ENCODE results near the gene SPEG.

The SPEG gene

DNA sequence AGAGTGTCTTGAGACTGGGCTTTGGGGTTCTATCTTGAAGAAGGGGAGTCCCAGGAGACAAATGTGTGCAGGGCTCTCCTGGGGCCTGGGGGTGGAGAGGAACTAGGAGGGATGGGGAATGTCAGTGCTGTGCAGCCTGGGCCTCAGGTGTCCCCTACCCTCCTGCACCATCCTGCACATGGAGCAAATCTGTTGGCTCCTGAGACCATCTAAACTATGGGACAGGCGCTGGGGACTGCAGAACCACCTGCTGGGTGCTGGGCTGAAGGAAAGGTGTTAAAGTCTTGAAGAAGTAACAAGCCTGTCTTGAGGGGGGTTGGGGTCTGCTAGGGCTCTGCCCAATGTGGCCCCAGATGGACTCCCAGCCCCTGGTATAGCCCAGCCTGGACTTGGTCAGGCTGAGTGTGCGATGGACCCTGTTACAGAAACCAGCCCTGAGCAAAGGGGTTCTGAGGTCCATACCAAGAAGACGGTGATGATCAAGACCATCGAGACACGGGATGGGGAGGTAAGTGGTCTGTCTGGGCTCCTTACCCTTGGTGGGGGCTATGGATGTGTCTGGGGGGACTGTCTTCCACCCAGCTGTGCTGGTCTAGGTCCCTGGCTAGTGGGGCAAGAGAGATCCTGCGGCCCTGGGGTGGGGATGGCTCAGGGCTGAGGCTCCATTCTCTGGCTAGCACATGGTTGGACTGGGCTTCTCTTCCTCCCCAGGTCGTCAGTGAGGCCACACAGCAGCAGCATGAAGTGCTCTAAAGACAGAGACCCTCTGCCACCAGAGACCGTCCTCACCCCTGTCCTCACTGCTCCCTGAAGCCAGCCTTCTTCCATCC is 9.2 kb upstream of the SPEG start:
- no peak for FAIRE-seq

DNA sequence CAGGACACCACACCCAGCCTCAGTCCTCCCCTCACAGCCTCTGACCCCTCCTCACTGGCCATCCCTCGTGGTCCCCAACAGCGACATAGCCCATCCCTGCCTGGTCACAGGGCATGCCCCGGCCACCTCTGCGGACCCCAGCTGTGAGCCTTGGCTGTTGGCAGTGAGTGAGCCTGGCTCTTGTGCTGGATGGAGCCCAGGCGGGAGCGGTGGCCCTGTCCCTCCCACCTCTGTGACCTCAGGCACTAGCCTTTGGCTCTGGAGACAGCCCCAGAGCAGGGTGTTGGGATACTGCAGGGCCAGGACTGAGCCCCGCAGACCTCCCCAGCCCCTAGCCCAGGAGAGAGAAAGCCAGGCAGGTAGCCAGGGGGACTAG is 8.6 kb upstream of the SPEG start:
- FAIRE-seq, result no peak

DNA sequence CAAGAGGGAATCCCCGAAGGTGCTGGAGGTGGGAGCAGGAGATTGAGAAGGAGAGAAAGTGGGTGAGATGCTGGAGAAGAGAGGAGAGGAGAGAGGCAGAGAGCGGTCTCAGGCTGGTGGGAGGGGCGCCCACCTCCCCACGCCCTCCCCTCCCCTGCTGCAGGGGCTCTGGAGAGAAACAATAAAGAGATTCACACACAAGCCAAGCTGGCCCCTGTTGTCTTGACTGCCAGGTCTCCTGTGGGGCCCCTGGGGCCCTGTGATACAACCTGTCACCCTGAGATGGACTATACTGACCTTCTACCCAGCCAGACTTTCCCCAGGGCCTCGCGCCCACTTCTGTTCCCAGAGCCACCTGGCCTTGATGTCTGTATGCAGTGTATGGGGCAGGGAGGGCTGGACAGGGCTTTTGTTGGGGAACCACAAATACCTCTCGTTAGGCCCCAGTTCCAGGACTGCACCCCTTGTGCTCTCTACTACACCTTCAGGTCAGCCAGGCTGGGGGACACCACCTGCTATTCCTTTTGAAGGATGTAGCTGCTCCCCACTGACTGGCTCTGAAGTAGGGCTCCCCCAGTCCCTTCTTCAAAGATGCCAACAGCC is 8.0 kb upstream of the SPEG start:
- FAIRE-seq, result no peak

DNA sequence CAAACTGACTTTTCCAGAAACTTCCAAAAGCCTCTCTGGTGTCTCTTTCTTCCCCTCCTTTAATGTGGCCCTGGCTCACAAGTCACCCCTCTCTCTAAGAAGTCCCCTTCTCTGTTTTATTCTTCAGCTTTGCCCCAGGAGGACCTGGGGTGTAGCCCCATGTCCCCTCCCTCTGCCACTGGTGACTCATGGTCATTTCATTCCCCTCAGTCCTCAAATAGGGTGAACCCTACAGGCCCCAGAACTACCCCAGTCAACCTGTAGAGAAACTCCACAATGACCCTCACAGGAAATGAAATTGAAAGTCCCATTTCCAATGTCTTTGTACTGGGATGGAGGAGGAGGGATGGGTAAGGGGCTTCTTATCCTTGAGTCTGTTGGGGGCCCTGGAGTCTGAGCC is 6.2 kb upstream of the SPEG start:
- FAIRE-seq, result no peak

DNA sequence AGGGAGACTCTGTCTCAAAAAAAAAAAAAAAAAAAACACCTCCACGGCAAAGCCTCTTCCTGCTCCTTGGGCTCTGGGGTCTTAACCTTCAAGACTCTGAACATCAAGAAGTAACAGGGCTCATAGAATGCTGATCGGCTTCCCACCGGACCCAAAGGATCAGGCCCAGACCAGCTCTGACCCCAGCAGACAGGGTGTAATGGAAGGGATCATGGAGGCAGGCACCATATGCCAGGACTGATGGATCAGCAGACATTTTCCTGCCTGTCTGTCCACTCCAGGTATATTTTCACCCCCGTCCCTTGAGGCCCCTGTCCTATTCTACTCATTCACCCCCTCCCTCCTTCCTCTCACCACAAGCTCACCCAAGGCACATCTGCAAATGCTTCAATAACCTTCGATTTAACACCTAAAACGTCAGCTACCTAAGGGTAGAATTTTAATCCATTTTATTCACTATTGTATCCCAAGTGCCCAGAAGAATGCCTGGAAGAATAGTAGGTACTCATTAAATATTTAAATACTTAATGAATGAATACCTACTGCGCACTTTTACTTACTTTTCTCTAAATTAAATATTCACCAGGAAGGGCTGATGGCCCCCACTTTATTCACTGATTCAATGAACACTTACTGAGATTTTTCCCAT is 4.6 kb upstream of the SPEG start:
- FAIRE-seq, result no peak

- no peak for FAIRE-seq
Measured at GRCh38 chr2:219430633-219431615, 3.7 kb upstream of the SPEG start.

- no peak for FAIRE-seq
Measured at GRCh38 chr2:219433666-219434467, 776 bp upstream of the SPEG start.

DNA sequence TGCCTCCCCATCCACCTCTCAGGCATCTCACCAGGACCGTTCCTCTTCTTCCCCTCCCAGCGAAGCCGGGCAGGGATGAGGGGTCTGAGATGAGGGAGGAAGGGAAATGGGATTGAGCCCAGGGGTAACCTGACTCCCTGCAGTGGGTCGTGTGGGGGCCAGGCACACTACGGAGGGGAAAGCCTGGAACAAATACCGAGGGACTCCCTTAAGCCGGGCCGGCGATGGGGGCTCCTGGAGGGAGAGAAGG is 250 bp upstream of the SPEG start:
- no peak for FAIRE-seq

DNA sequence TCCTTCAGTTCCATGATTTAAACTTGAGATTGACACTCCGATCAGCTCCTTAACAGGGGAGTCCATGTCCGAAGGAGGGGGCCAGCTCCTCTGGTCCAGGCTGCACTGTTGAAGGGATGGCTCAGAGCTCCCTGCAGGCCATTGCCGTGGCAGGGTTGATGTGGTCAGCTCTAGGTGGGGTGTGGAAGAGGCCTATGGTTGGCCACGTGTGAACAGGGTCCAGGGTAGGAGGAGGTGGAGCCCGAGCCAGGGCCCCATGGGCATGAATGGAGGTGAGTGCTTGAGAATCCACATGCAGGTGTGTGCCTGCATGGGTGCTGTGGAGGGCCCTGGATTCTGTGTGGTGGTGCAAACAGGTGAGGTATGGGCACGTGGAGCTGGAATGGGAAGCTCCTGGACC is 1.1 kb downstream of the SPEG start:
- FAIRE-seq, result no peak

DNA sequence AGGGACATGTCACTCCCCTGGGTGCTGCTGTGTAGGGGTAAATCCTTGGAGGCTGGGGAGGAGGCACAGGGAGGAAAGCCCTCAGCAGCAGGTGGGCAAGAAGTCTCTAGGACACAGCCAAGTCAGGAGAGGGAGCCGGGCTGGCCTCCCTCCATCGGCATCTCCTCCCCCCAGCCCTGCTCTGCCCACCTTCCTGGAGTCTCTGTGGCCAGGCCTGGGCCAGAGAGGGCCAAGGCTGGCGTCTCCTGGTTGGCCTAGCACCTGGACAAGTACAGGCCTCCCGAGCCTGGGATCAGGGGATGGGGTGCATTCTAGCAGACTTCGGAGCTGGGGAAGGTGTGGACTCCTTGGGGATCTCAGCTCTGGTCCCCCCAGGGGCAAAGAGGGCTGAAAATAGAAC is 1.8 kb downstream of the SPEG start:
- FAIRE-seq, result no peak

DNA sequence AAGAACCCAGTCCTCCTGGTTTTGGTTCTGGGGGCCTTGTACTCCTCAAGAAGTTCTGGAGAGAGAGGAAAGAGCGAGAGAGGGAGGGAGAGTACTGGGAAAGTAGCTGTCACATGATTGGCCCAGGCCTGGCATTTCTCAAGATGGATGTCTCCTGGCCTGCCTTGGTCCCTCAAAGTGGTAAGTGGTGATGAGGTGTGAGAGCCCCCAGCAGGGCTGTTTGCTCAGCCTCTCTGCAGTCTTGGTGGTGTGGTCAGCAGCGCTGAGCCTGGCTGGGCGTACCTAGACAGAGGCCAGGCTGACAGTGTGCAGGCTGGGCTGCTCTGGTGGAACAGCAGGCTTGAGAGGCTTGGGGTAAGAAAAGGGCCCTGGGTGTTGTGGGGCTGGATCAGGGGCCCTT is 2.5 kb downstream of the SPEG start:
- no peak for FAIRE-seq

- no peak for FAIRE-seq
Measured at GRCh38 chr2:219437690-219438206, 3.1 kb downstream of the SPEG start.

DNA sequence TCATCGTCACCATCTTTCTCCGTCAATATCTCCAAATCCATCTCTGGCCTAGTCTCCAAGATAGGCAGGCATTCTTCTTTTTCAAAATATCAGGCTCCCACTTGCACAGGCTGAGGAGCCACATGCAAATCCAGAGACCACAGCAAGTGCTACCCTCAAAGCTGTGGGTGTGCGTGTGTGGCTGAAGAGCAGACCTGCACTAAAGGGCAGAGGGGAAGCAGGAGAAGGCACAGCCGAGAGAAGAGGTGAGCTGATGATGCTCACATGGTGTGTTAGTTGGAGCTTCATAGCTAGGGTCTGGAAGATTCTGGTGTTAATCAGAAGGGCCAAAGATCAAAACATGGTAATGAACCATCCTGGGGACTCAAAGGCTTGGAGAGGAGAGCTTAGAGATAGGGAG is 3.8 kb downstream of the SPEG start:
- no peak for FAIRE-seq

DNA sequence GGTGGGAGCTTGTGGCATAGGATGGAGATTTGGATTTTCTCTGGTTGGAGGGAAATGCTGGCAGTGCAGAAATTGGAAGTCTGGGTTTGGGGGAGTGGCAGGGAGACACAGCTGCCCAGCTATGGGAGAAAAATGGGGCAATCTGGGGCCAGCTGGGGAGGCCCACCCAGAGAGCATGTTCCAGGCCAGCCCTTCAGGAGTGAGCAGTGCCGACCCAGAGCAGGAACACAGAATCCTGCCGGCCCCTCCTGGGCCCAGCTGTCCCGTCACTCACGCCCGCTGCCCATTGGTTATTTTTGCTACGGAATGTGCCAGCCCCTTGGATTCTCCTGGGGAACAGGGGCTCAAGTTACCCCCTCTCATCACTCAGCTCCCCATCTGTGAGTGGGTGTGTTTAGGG is 4.9 kb downstream of the SPEG start:
- FAIRE-seq, result no peak

DNA sequence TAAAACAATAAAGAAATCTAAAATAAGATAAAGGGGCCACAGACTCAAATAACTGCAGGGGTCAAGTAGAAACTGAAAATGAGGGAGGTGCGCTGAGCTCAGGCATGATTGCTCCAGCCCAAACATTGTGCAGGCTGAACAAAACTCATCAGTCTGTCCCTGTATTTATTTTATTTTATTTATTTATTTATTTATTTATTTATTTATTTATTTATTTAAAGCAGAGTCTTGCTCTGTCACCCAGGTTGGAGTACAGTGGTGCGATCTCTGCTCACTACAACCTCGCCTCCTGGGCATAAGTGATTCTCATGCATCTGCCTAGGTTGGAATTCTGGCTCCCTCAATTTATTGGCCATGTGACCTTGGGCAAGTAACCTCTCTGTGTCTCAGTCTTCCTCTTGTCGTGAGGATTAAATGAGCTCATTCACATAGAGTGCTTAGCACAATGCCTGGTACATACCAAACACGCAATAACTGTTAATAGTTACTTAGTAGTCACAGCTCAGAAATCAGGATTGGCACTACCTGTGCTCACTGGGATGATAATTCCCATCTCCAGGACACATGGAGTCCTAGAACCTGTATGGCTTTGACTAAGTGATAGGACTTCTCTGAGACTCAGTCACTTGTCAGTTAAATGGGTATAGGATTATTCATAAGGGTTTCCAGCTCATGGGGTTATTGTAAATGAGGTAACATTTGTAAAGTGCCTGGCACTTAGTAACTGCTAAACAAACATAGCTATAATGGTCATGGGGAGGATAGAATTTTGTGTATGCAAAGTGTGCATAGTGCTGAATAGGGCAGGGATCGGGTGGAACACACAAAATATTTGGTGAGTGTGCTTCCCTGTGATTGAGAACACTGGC is 6.0 kb downstream of the SPEG start:
- FAIRE-seq, result no peak

GRCh38 chr2:219441451-219442255 is 7.0 kb downstream of the SPEG start:
- no peak for FAIRE-seq

DNA sequence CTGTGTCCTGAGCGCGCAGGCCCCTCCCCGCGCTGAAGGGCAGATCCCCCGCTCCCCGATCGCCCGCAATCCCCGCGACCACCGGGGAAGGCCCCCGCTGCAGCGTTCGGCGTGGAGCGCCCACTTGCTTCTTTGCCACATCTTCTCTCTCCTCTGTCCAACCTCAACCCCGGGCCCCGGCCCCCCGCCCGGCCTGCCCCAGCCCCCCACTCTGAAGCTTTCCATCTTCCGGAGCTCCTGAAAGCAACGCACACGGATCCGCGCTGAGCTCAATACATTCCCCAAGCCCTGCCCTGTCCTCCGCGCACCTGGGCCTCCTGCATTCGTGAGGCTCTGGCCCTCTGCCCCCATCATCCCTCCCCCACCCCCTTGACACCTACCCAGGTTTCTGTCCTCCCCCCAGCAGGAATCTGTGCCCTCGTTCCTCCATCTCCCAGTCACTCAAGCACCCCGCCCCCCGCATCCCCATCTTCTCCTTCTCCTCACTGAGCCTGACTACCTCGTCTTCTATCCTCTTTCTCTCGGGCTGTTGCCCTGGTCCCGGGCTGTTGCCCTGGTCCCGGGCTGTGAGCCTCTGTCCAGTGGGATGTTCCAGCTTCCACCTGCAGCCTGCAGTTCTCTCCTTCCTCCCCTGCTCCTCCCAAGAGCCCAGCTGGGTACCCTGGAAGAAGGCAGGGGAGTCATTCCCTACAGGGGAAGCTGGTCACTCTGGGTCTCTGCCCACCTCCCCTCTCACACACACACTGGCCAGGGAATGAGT is 7.8 kb downstream of the SPEG start:
- FAIRE-seq, result no peak

GRCh38 chr2:219443016-219443696 is 8.5 kb downstream of the SPEG start:
- no peak for FAIRE-seq

GRCh38 chr2:219443697-219444023 is 9.0 kb downstream of the SPEG start:
- no peak for FAIRE-seq

Measured in islet of Langerhans (tissue), 1 donor.